ENCODE data around the gene TTC23.

GRCh38 chr15:99113547-99114271 is 135.7 kb downstream of the TTC23 start:
- TF ChIP-seq, protein P1, sequence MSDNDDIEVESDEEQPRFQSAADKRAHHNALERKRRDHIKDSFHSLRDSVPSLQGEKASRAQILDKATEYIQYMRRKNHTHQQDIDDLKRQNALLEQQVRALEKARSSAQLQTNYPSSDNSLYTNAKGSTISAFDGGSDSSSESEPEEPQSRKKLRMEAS (IDR thresholded peaks at IDR 0.05), result no peak
- TF ChIP-seq TAF1 (IDR thresholded peaks at IDR 0.05; ENCODE audit: low read depth), result no peak
- TF ChIP-seq, protein P2, sequence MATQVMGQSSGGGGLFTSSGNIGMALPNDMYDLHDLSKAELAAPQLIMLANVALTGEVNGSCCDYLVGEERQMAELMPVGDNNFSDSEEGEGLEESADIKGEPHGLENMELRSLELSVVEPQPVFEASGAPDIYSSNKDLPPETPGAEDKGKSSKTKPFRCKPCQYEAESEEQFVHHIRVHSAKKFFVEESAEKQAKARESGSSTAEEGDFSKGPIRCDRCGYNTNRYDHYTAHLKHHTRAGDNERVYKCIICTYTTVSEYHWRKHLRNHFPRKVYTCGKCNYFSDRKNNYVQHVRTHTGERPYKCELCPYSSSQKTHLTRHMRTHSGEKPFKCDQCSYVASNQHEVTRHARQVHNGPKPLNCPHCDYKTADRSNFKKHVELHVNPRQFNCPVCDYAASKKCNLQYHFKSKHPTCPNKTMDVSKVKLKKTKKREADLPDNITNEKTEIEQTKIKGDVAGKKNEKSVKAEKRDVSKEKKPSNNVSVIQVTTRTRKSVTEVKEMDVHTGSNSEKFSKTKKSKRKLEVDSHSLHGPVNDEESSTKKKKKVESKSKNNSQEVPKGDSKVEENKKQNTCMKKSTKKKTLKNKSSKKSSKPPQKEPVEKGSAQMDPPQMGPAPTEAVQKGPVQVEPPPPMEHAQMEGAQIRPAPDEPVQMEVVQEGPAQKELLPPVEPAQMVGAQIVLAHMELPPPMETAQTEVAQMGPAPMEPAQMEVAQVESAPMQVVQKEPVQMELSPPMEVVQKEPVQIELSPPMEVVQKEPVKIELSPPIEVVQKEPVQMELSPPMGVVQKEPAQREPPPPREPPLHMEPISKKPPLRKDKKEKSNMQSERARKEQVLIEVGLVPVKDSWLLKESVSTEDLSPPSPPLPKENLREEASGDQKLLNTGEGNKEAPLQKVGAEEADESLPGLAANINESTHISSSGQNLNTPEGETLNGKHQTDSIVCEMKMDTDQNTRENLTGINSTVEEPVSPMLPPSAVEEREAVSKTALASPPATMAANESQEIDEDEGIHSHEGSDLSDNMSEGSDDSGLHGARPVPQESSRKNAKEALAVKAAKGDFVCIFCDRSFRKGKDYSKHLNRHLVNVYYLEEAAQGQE (IDR thresholded peaks at IDR 0.05; ENCODE audit: low read depth), result no peak
- TF ChIP-seq EGR1 (IDR thresholded peaks at IDR 0.05), result no peak
- TF ChIP-seq CREB1 (IDR thresholded peaks at IDR 0.05; ENCODE audit: low read depth), result no peak
- no peak for TF ChIP-seq RAD21 (IDR thresholded peaks at IDR 0.05; ENCODE audit: low read depth)
- no peak for TF ChIP-seq CEBPB (IDR thresholded peaks at IDR 0.05)
- no peak for TF ChIP-seq NFIC (IDR thresholded peaks at IDR 0.05)
- TF ChIP-seq YY1 (IDR thresholded peaks at IDR 0.05; ENCODE audit: low read depth), result no peak
- no peak for TF ChIP-seq EP300 (IDR thresholded peaks at IDR 0.05; ENCODE audit: borderline replicate concordance)
- no peak for TF ChIP-seq FOXM1 (IDR thresholded peaks at IDR 0.05; ENCODE audit: borderline replicate concordance, low read depth)
- TF ChIP-seq USF1 (IDR thresholded peaks at IDR 0.05), result no peak
